Measurements from ENCODE around the gene SPATA24.
"Not testable (repeated sequence)": the region's sequence is repeated elsewhere in the genome, so short reads cannot be mapped to it uniquely, and the experiment has no call there.

Gene SPATA24, protein sequence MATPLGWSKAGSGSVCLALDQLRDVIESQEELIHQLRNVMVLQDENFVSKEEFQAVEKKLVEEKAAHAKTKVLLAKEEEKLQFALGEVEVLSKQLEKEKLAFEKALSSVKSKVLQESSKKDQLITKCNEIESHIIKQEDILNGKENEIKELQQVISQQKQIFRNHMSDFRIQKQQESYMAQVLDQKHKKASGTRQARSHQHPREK

GRCh38 chr5:139403787-139404483 is at the start of gene SPATA24:
TSS of gene SPATA24 (minus strand) at chr5:139404089. CDS start at chr5:139404060, 29 bp downstream.
- DNase-seq (ENCODE audit: extremely low spot score, insufficient read length, low read depth), result peak; percentile 91

GRCh38 chr5:139451878-139452660 is 48.2 kb upstream of the SPATA24 start:
- FAIRE-seq, result no peak
- DNase-seq (ENCODE audit: extremely low spot score, insufficient read length, low read depth), result no peak

More at GRCh38 chr5:139403787-139404483, at the start of gene SPATA24:
- peak; percentile 92 for FAIRE-seq

DNA sequence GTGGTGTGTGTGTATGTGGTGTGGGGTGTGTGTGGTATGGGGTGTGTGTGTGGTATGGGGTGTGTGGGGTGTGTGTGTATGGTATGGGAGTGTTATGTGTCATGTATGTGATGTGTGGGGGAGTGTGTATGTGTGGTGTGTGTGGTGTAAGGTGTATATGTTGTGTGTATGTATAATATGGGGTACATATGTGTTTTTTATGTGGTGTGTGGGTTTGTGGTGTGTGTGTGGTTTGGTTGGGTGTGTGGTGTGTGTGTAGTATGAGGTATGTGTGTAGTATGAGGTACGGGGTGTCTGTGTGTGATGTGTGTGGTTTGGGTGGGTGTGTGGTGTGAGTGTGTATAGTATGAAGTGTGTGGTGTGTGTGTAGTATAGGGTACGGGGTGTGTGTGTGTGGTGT is 47.3 kb upstream of the SPATA24 start:
- FAIRE-seq, result no peak
- no peak for DNase-seq (ENCODE audit: extremely low spot score, insufficient read length, low read depth)

- FAIRE-seq (peak; percentile 69), DNase-seq (ENCODE audit: extremely low spot score, insufficient read length, low read depth) (no peak)
These were observed 43.3 kb upstream of the SPATA24 start for GRCh38 chr5:139446956-139447779.

DNA sequence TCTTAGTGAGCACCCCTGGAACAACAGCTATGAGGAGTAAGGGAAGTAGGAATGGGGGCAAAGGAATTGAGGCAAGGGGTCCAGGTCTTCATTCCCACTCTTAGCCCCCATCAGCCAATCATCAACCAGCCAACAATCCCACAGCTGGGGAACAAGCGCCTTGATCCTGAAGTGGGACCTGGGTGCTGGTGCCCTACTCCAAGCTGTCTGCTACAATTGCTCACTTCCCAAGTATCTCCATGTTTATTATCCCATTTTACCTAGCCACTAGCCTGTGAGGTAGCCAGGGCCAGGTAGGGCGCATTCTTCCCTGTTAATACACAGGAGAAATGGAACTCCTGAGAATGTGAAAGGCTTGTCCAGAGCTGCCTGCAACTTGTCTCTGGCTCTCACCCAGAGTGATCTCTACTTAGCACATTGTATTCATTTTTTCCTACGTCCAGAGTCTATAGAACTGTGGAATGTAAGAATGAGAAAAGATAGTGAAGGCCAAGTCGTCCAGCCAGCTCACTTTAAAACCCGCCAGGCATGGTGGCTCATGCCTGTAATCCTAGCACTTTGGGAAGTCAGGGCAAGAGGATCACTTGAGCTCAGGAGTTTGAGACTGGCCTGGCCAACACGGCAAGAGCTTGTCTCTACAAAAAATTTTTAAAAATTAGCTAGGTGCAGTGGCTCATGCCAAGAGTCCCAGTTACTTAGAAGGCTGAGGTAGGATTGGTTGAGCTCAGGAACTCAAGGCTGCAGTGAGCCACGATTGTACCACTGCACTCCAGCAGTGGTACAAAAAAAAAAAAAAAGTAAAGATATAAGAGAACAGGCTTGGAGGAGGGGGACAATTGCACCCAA is 41.7 kb upstream of the SPATA24 start:
- no peak for FAIRE-seq
- DNase-seq (ENCODE audit: extremely low spot score, insufficient read length, low read depth), result no peak

GRCh38 chr5:139443831-139444453 is 40.1 kb upstream of the SPATA24 start:
- no peak for FAIRE-seq
- DNase-seq (ENCODE audit: extremely low spot score, insufficient read length, low read depth), result no peak

GRCh38 chr5:139440416-139440815 is 36.5 kb upstream of the SPATA24 start:
- DNase-seq (ENCODE audit: extremely low spot score, insufficient read length, low read depth); FAIRE-seq: not testable (repeated sequence)

DNA sequence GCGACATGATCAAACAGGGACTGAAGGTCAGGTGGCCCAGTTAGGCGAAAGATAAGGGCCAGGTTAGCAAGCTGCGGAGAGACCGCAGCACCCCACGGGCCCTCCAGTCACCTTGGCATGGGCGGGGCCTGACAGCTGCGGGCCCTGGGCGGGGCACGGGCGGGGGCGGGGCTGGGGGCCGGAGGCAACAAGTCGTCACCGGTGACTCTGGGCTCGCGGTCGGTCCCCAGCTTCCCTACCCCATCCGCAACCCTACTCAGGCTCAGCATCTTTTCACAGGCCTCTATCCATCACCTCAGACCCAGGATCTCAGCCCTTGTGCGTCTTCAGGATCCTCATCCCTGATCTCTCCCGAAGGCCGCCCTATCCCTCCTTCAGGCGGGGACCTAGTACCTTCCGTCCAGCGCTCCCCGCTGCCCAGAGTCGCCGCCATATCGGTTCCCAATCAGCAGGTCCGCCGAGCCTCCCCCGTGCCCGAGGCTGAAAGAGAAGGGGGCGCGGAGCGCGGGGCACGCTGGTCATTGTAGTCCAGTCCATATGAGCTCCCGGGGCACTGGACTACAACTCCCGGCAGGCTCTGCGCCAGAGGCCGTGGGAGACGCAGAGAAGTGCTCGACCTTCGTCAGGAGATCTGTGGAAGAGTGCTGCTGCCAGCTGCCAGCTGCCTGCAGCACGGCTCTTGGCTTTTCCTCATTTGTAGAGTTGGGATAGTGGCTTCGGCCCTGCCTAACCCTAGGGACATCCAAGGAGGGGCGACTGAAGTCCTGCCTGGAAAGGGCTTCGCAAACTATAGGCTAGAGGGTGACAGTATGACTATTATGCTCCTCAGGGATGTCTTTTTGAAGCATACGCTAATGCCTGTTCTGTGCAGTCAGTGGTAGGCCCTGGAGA is 35.4 kb upstream of the SPATA24 start, which contains the start of gene DNAJC18:
Gene DNAJC18 (minus strand): TSS at position 513 of the 891 bp plus-strand sequence. CDS start 80 bp downstream, at position 433.
- FAIRE-seq (peak; percentile 90), DNase-seq (ENCODE audit: extremely low spot score, insufficient read length, low read depth) (peak; percentile 89)

- DNase-seq (ENCODE audit: extremely low spot score, insufficient read length, low read depth) (no peak), FAIRE-seq (no peak)
These were observed 34.8 kb upstream of the SPATA24 start for GRCh38 chr5:139438707-139439012.

DNA sequence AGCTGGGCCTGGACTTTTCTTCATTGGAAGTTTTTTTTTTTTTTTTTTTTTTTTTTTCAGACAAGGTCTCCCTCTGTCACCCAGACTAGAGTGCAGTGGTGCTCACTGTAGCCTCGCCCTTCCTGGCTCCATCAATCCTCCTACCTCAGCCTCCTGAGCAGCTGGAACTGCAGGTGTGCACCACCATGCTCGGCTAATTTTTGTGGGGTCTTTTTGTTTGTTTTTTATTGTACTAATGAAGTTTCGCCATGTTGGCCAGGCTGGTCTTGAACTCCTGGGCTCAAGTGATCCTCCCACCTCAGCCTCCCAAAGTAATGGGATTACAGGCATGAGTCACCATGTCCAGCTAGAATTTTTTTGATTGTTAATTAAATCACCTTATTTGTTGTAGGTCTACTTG is 31.8 kb upstream of the SPATA24 start:
- DNase-seq (ENCODE audit: extremely low spot score, insufficient read length, low read depth) (no peak), FAIRE-seq (no peak)

DNA sequence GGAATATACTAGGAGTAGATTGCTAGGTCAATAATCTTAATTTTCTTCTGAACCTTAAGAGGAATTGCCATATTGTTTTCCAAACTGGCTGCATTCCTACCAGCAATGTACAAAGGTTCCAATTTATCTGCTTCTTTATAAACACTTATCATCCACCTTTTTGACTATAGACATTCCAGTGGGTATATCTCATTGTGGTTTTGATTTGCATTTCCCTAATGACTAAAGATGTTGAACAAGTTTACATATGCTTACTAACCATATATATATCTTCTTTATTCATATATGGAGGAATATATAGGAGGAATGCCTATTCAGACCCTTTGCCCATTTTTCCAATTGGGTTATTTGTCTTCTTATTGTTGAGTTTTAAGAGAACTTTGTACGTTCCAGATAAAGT is 27.8 kb upstream of the SPATA24 start:
- DNase-seq (ENCODE audit: extremely low spot score, insufficient read length, low read depth), result no peak
- no peak for FAIRE-seq

DNA sequence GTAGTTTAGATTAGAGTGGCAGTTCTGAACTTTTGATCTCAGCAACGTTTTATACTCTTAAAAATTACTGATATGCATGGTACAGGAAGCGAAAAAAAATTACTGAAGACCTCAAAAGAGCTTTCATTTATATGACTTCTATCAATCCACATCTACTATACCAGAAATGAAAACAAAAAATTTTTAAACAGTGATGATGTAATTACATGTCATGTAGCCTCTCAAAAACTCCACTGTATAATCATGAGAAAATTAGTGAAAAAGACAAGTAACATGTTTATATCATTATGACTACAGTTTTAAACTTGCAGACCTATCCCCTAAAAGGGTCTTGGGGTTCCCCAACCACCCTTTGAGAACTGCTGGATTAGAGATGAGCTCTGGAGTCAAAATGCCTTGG is 26.1 kb upstream of the SPATA24 start:
- DNase-seq (ENCODE audit: extremely low spot score, insufficient read length, low read depth) (no peak), FAIRE-seq (peak; percentile 26)

- no peak for DNase-seq (ENCODE audit: extremely low spot score, insufficient read length, low read depth)
- no peak for FAIRE-seq
These were observed 22.5 kb upstream of the SPATA24 start for GRCh38 chr5:139426203-139426885.

- FAIRE-seq, result no peak
- DNase-seq (ENCODE audit: extremely low spot score, insufficient read length, low read depth), result no peak
These were observed 21.6 kb upstream of the SPATA24 start for GRCh38 chr5:139425497-139425896.

DNA sequence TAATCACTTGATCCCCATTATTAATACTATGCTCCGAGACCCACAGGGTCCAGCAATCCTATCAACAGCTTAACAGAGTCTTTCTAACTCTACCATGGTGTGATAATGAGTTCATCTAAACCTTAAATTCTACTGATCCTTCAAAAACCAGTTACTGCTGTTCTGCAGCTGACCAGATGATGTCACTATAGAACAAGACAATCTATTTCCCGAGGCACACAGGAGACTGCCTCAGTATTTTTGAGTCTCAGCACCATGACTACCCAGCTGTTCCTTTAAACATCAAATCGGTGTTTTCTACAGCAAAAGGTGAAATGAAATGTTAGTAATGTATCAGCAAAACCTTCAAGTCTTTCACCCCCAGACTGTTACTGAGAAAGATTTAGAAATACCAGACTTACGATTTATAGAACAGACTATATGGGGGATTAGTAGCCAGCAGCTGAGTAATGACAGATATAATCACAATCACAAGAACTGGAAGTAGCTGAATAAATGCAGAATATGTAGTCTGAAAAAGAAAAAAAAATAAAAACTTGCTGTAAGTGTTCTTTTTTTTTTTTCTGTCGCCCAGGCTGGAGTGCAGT is 18.5 kb upstream of the SPATA24 start:
- DNase-seq (ENCODE audit: extremely low spot score, insufficient read length, low read depth) (peak; percentile 76), FAIRE-seq (peak; percentile 93)

- FAIRE-seq, result no peak
- DNase-seq (ENCODE audit: extremely low spot score, insufficient read length, low read depth), result no peak
These were observed 15.6 kb upstream of the SPATA24 start for GRCh38 chr5:139419226-139420192.

Data from GM18507 (cell line).